ENCODE measurements around the gene KRT15. TPM values are rescaled to one million over a fixed set of nuclear protein-coding genes. Genes with fewer than 3 reads are reported as not detected.

Gene KRT15
- total RNA-seq, 2 donors from 2014 or later = 0.24 to 0.37 TPM

GRCh38 chr17:41491476-41491875, 27.2 kb downstream of the KRT15 start:
- intact Hi-C loops (cut with DNase I) = no loop called here
- no peak for ATAC-seq
- DNase-seq = no peak

- intact Hi-C loops (cut with DNase I) = no loop called here
- no peak for DNase-seq
- ATAC-seq = no peak
Observed at GRCh38 chr17:41490000-41490990, 28.4 kb downstream of the KRT15 start.

- DNase-seq (no peak), ATAC-seq (no peak)
- intact Hi-C loops (cut with DNase I) = no loop called here
Observed at GRCh38 chr17:41489531-41489930, 29.2 kb downstream of the KRT15 start, which contains the start of gene KRT36. Gene KRT36 (minus strand): TSS chr17:41489910. CDS start chr17:41489864, 46 bp downstream.

- intact Hi-C loops (cut with DNase I) = no loop called here
- ATAC-seq (no peak), DNase-seq (no peak)
Observed at GRCh38 chr17:41486809-41487530, 31.7 kb downstream of the KRT15 start.

- DNase-seq (no peak), ATAC-seq (no peak)
- intact Hi-C loops (cut with DNase I) = no loop called here
Observed at GRCh38 chr17:41486316-41486715, 32.4 kb downstream of the KRT15 start.

- DNase-seq = no peak
- intact Hi-C loops (cut with DNase I) = no loop called here
- no peak for ATAC-seq
Observed at GRCh38 chr17:41484920-41485904, 33.5 kb downstream of the KRT15 start.

DNA sequence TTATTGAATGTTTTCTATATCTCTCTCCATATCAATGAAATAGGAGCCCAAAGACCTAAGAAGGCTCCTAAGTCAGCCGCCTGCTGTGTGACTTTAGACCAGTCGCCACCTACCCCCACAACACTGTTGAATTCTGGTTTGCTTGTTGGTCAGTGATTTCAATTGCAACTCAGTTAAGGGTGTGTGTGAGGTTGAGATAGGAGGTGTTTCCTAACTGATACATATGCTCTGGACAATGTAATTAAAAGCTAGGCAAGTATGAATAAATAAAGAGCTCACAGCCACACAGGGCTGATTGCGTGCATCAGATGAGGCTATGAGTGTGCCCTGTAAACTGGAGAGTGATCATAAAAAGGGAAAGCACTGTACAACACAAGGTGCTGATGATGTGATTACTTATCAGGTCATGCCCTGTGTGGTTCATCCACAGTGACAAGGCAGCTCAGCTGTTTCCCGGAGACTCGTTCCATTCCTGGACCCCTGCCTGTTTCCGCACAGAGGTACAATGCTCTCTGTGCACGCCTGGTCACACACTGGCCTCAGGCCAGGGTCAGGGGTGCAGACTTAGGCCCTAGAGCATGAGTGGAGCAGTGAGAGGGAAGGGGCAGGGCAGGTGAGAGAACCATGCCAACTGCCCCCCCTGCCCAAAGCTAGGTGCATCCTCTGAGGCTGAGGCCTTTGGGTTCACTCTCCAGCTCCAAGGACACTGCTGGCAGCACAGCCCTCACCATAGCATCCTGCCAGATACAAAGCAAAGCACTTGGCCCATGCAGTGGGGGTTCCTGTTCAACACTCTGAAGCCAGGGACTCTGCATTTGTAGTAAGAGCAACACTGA, 34.5 kb downstream of the KRT15 start:
- ATAC-seq (no peak), DNase-seq (no peak)
- intact Hi-C loops (cut with DNase I) = no loop called here

DNA sequence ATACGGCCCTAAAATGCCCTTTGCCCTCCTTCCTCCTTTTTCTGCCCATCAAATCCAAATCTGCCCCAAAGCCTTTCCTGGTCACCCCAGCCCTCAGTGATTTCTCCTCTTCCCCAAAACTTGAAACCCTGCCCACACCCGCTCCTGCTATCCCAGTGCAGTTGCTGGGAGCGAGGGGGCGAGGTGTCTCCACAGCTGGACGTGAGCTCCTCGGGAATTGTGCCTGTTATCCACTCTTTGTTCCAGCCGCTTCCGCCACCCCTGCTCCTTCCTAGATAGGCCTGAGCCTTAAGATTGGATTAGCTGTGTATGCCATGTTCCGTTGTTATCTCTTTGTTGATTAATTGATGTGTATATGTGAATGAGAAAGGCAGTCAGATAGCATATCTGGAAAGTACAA, 35.2 kb downstream of the KRT15 start:
- ATAC-seq (no peak), DNase-seq (no peak)
- intact Hi-C loops (cut with DNase I) = no loop called here

DNA sequence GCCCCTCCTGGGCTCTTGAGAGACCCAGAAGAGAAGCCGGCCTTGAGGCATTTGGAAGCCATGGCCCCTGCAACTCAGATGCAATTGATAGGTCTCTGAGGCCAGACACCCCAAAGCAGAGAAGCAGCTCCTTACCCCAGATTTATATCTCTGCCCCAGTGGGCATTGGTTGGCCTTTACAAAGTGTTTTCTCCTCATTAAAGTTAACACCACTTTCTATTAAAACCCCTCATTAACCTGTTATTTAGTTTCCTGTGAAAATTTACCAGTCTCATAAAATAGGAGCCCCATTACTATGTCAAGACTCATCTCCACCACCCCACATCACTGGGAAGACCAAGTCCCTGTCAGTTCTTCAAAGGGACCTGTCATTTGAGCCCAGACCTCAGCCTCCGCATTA, 37.7 kb downstream of the KRT15 start, which contains the start of gene KRT35:
TSS of gene KRT35 (minus strand) at position 116 of the 400 bp plus-strand sequence. CDS start at position 62, 54 bp downstream.
- DNase-seq (no peak), ATAC-seq (no peak)
- intact Hi-C loops (cut with DNase I) = no loop called here

DNA sequence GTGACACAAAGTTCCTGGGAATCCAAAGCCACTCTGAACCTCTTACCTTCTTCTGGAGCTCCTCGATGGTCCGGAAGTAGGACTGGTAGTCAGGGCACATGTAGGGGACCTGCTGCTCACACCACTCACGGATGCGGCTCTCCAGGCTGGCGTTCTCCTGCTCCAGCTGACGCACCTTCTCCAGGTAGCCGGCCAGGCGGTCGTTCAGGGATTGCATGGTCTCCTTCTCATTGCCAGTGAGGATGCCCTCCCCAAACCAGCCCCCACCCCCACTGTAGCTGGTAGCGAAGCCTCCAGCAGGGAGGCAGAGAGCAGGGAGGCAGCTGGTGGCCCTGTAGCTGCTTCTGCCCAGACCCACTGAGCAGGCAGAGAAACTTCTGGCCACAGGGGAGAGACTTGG, 38.1 kb downstream of the KRT15 start:
- intact Hi-C loops (cut with DNase I) = no loop called here
- ATAC-seq = no peak
- no peak for DNase-seq

GRCh38 chr17:41480136-41480535, 38.6 kb downstream of the KRT15 start:
- DNase-seq = no peak
- intact Hi-C loops (cut with DNase I) = no loop called here
- ATAC-seq = no peak

DNA sequence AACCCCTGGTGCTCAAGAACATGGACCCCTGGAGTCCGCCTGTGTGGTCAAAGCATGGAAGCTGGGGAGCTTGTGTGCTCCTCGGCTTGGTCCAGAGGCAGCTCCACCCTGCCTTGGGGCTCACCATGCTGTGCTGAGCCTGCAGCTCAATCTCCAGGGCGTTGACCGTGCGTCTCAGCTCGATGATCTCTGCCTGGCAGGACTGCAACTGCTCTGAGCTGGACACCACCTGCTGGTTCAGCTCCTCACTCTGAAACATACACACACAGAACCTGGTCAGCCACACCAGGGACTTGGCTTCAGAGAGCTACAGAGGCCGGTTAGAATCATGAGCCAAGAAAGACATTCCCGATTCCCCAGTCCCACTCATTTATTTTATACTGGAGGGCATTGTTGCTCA, 40.5 kb downstream of the KRT15 start:
- DNase-seq (no peak), ATAC-seq (no peak)
- intact Hi-C loops (cut with DNase I) = no loop called here

GRCh38 chr17:41476866-41477815, 41.5 kb downstream of the KRT15 start:
- DNase-seq = no peak
- ATAC-seq = no peak
- intact Hi-C loops (cut with DNase I) = no loop called here

GRCh38 chr17:41475421-41475820, 43.3 kb downstream of the KRT15 start:
- DNase-seq = no peak
- intact Hi-C loops (cut with DNase I) = no loop called here
- no peak for ATAC-seq

DNA sequence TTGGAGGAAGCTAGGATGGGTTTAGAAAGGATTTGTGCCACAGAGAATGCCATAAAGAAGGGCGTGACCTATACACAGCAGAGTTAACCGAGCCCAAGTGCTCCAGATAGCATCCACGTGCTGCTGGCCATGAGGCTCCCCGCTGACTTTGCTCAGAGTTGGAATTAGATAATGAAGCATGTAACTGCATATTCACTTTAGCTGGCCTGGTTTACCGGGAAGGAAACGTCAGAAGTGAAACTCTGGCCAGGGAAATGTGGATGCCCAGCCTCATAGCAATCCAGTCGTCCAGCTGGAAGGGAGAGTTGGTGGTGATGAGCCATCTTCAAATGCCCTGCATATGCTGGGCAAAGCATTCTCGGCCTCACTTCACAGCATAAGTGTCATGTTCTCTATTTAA, 43.8 kb downstream of the KRT15 start:
- intact Hi-C loops (cut with DNase I) = no loop called here
- DNase-seq = no peak
- no peak for ATAC-seq

GRCh38 chr17:41468346-41468745, 50.3 kb downstream of the KRT15 start:
- no peak for DNase-seq
- intact Hi-C loops (cut with DNase I) = no loop called here
- no peak for ATAC-seq

DNA sequence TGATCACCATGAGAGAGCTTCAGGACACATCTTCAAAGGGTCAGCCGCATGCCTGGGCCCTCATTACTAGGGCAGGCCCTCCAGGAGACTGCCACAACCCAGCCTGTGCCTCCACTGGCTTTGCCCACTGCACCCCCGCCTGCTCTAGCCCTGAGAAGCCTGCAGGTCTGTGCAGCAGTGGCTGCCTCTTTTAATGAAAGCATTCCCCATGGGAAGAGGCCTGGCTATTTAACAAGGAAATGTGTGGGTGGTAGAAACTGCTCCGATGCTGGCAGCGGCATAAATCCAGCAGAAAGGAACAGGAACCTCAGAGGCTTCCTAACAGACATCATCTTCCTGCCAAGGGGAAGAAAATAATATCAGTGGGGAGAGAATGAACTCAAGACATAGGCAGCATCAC, 51.1 kb downstream of the KRT15 start:
- no peak for DNase-seq
- ATAC-seq = no peak
- intact Hi-C loops (cut with DNase I) = no loop called here
